SK-N-SH (cell line): Measurements from ENCODE around the gene GLTPD2. TPM values are rescaled to one million over a fixed set of nuclear protein-coding genes. Genes with fewer than 3 reads are reported as not detected.

Experiments used
- CTCF ChIA-PET: fragments of 300-600, 350-600 bp; formaldehyde crosslinking; extraction: SDS; loops from one replicate; lab custom pipeline; 2021; lab: Yijun Ruan, JAX
- POLR2A ChIA-PET: fragments of 350-600 bp; sonication (Branson Sonifier 250); formaldehyde crosslinking; extraction: SDS; loops from one replicate; lab custom pipeline; 2020; ENCODE audit warnings: antibody characterized with exemption, inconsistent platforms; lab: Yijun Ruan, JAX
- DNase-seq: peaks from one replicate; pipeline ENCODE4 v3.0.0; 2012
- H2AFZ ChIP-seq: fragments of 200-600 bp; sonication (generic); 2 replicates; pipeline ENCODE4 v1.8.1; 2016; ENCODE audit warnings: antibody characterized with exemption, mild to moderate bottlenecking, low read depth
- H3F3A ChIP-seq: fragments of 200-600 bp; sonication (generic); replicated peaks from 2 replicates; pipeline ENCODE3; 2016; ENCODE audit warnings: antibody characterized with exemption, mild to moderate bottlenecking; ENCODE audit not compliant: insufficient read depth
- H3K27ac ChIP-seq, 2 experiments: fragments of 200-500 bp in 1 of 2; fragments of 200-600 bp in 1 of 2; sonication (Bioruptor generic) in 1 of 2; sonication (generic), shearing (Covaris generic) in 1 of 2; 2 replicates each; pipeline versions ENCODE4 v1.5.1 to v1.6.1; 2014 to 2016; ENCODE audit warnings: low read depth in 2 of 2, inconsistent platforms in 1 of 2, low read length in 1 of 2, mild to moderate bottlenecking in 1 of 2, mixed read lengths in 1 of 2
- H3K27me3 ChIP-seq: fragments of 200-600 bp; sonication (generic), shearing (Covaris generic); 2 replicates; pipeline ENCODE4 v1.6.1; 2016; ENCODE audit warnings: mixed run types; ENCODE audit not compliant: insufficient read depth
- H3K36me3 ChIP-seq, 2 experiments: fragments of 200-500 bp in 1 of 2; fragments of 200-600 bp in 1 of 2; sonication (Bioruptor generic) in 1 of 2; sonication (generic) in 1 of 2; replicated peaks in 1 of 2; 2 replicates each; pipeline versions ENCODE3 to v1.5.1; 2014 to 2016; ENCODE audit warnings: low read length in 1 of 2, mild to moderate bottlenecking in 1 of 2; ENCODE audit not compliant: insufficient read depth in 2 of 2, control insufficient read depth in 1 of 2
- H3K4me1 ChIP-seq, 2 experiments: fragments of 200-500 bp in 1 of 2; fragments of 200-600 bp in 1 of 2; sonication (Bioruptor generic) in 1 of 2; sonication (generic), shearing (Covaris generic) in 1 of 2; 2 replicates each; pipeline versions ENCODE4 v1.5.1 to v1.6.1; 2014 to 2016; ENCODE audit warnings: low read depth in 1 of 2, low read length in 1 of 2, mixed run types in 1 of 2; ENCODE audit not compliant: insufficient read depth in 2 of 2, control insufficient read depth in 1 of 2
- H3K4me2 ChIP-seq: fragments of 200-600 bp; sonication (generic), shearing (Covaris generic); 2 replicates; pipeline ENCODE4 v1.6.1; 2017; ENCODE audit warnings: mixed run types
- H3K4me3 ChIP-seq, 2 experiments: fragments of 200-500 bp in 1 of 2; fragments of 200-600 bp in 1 of 2; sonication (Bioruptor generic) in 1 of 2; sonication (generic), shearing (Covaris generic) in 1 of 2; 2 replicates each; pipeline versions ENCODE4 v1.5.1 to v1.8.1; 2014 to 2016; ENCODE audit warnings: low read depth in 2 of 2, inconsistent platforms in 1 of 2, low read length in 1 of 2, mild to moderate bottlenecking in 1 of 2, mixed read lengths in 1 of 2, moderate library complexity in 1 of 2
- H3K79me2 ChIP-seq: fragments of 200-600 bp; sonication (generic); 2 replicates; pipeline ENCODE4 v1.8.1; 2017; ENCODE audit warnings: mild to moderate bottlenecking; ENCODE audit not compliant: insufficient read depth
- H3K9ac ChIP-seq: fragments of 200-600 bp; sonication (generic); 2 replicates; pipeline ENCODE4 v1.6.1; 2017; ENCODE audit warnings: mixed run types
- H3K9me2 ChIP-seq: fragments of 200-600 bp; sonication (generic); 2 replicates; pipeline ENCODE4 v1.6.1; 2017; ENCODE audit warnings: mixed run types
- H3K9me3 ChIP-seq: fragments of 200-600 bp; sonication (generic); 2 replicates; pipeline ENCODE4 v1.6.1; 2017; ENCODE audit warnings: mixed run types, mild to moderate bottlenecking, moderate library complexity
- H4K20me1 ChIP-seq: fragments of 200-600 bp; sonication (generic); 2 replicates; pipeline ENCODE4 v1.6.1; 2017; ENCODE audit warnings: mild to moderate bottlenecking, mixed run types; ENCODE audit not compliant: insufficient read depth
- CHD2 ChIP-seq: fragments of 150-350 bp; IDR thresholded peaks from 2 replicates; pipeline ENCODE4 v1.6.1; 2018; ENCODE audit warnings: low read length; ENCODE audit not compliant: partially characterized antibody
- FOSL2 ChIP-seq: IDR thresholded peaks from 2 replicates; pipeline ENCODE4 v1.4.0; 2012; ENCODE audit warnings: low read depth, mild to moderate bottlenecking, moderate library complexity, borderline replicate concordance
- GABPA ChIP-seq: IDR thresholded peaks from 2 replicates; pipeline ENCODE4 v1.4.0; 2012; ENCODE audit warnings: low read depth, mild to moderate bottlenecking
- GATA2 ChIP-seq: sonication (generic); formaldehyde crosslinking; IDR thresholded peaks from 2 replicates; pipeline ENCODE4 v1.5.0; 2020; ENCODE audit warnings: mild to moderate bottlenecking, missing genetic modification reagents
- MEF2A ChIP-seq: IDR thresholded peaks from 2 replicates; pipeline ENCODE4 v1.4.0; 2012; ENCODE audit warnings: low read depth, borderline replicate concordance
- MXI1 ChIP-seq: IDR thresholded peaks from 2 replicates; pipeline ENCODE4 v1.6.1; 2012; ENCODE audit warnings: mild to moderate bottlenecking, low read depth, low read length, improper control_type of control experiment
- NFIC ChIP-seq: IDR thresholded peaks from 2 replicates; pipeline ENCODE4 v1.4.0; 2012; ENCODE audit warnings: borderline replicate concordance
- POLR2AphosphoS5 ChIP-seq: IDR thresholded peaks from 2 replicates; pipeline ENCODE4 v1.6.1; 2012; ENCODE audit warnings: low read depth, low read length
- RAD21 ChIP-seq: IDR thresholded peaks from 2 replicates; pipeline ENCODE4 v1.6.1; 2012; ENCODE audit warnings: mild to moderate bottlenecking, low read length
- TAF1 ChIP-seq: IDR thresholded peaks from 2 replicates; pipeline ENCODE4 v1.6.1; 2012; ENCODE audit warnings: low read depth, mild to moderate bottlenecking, low read length, moderate library complexity, borderline replicate concordance
- TEAD4 ChIP-seq: IDR thresholded peaks from 2 replicates; pipeline ENCODE4 v1.4.0; 2012; ENCODE audit warnings: mild to moderate bottlenecking, borderline replicate concordance; ENCODE audit not compliant: insufficient read depth
- USF1 ChIP-seq: IDR thresholded peaks from 2 replicates; pipeline ENCODE4 v1.4.0; 2012; ENCODE audit warnings: low read depth, borderline replicate concordance
- ZBTB33 ChIP-seq: IDR thresholded peaks from 2 replicates; pipeline ENCODE4 v1.4.0; 2012; ENCODE audit warnings: low read depth, borderline replicate concordance
- WGBS: methylation state at CpG from one replicate; pipeline ENCODE4 v1.1.6; 2017; ENCODE audit warnings: low lambda C conversion rate; 5-methylcytosine and 5-hydroxymethylcytosine counted together
- polyA plus RNA-seq, 3 experiments: library from polyadenylated mRNA; depleted of rRNA; stranded (reverse); fragments of >200 nt; gene quantifications; 2 replicates each; pipeline ENCODE4 v1.2.3, GENCODE V29; 2012

GLTPD2 gene
- polyA plus RNA-seq, 1 of the 3 experiments (the other 2 are of a cell fraction), result not detected

GRCh38 chr17:4806456-4806776 lies 17.7 kb downstream of the GLTPD2 start (continued):
- no peak for TF ChIP-seq USF1
- no peak for TF ChIP-seq GATA2 (CRISPR knock-in tag)
- TF ChIP-seq TAF1, result no peak
- no peak for TF ChIP-seq FOSL2
- no peak for TF ChIP-seq MEF2A

- peak within 1 kb of the TSS in 1 of 2 experiments; percentile 41; a peak in 2 of 4 replicates for H3K27ac ChIP-seq
- peaks cover 17% of the 10 kb centered on the region; the same call in 1 of the 2 replicates for H3K79me2 ChIP-seq
- peak within 1 kb of the TSS; percentile 97 for H2AFZ ChIP-seq
- H3F3A ChIP-seq, result no peaks in the 10 kb centered on the region
- CTCF ChIA-PET, result interaction anchor here (0.9 to 2.0 kb wide), 7 partner anchors 9 to 102 kb away, joined by 3 to 10 read pairs (median 4); no protein-coding TSS in a partner anchor
- H3K4me1 ChIP-seq, result peaks cover 0 to 8% of the 10 kb centered on the region in 2 experiments; a peak in 1 of 4 replicates
- H4K20me1 ChIP-seq, result no peaks in the 10 kb centered on the region
- peak within 1 kb of the TSS; percentile 84 for H3K9ac ChIP-seq
- peak; percentile 100 for DNase-seq
- H3K27me3 ChIP-seq, result no peaks in the 10 kb centered on the region
- TF ChIP-seq RAD21 (no peak), MXI1 (0 out of 2 replicates have a peak, but pooled peaks have one; percentile 36), NFIC (peak; percentile 8; the same call in 1 of the 2 replicates), POLR2AphosphoS5 (peak; percentile 67), GATA2 (CRISPR knock-in tag) (no peak), ZBTB33 (peak; percentile 74; the same call in 1 of the 2 replicates), GABPA (no peak), TEAD4 (no peak), CHD2 (peak; percentile 95)
- peak within 1 kb of the TSS; percentile 63 to 92 for H3K4me3 ChIP-seq
- POLR2A ChIA-PET, result interaction anchor here (1.0 to 1.6 kb wide), 4 partner anchors 11 to 17 kb away, joined by 4 to 11 read pairs (median 8); partner anchors contain the start of gene PSMB6
- peaks cover 5 to 6% of the 10 kb centered on the region in 2 experiments for H3K36me3 ChIP-seq
- 0% methylated on average over 5 of the region's 106 CpGs for WGBS
- H3K9me2 ChIP-seq, result no peaks in the 10 kb centered on the region
- peak within 1 kb of the TSS; percentile 93 for H3K4me2 ChIP-seq
- no peaks in the 10 kb centered on the region for H3K9me3 ChIP-seq
Observed at GRCh38 chr17:4806777-4807604, 18.2 kb downstream of the GLTPD2 start, which contains the start of gene PLD2. PLD2 (plus strand) TSS chr17:4807152; CDS start chr17:4807773, 621 bp downstream.
